Measurements from ENCODE around the gene TC2N. TPM values are rescaled to one million over a fixed set of nuclear protein-coding genes. Genes with fewer than 3 reads are reported as not detected.

Gene TC2N
- total RNA-seq, 1 experiment from 2014 or later = 15.9 TPM

- Histone ChIP-seq H3K9me2 (ENCODE audit: insufficient read depth) (no peaks in the 10 kb centered on the region), H3K4me3 (replicated peaks in 1 of 2; ENCODE audit: low read depth in 1 of 2, low read length in 2 of 2) (no peak overlapping the region), H3K9me3 (ENCODE audit: control insufficient read depth in 1 of 2, insufficient read depth in 1 of 2, low read depth in 1 of 2, low read length in 2 of 2) (0 out of 4 replicates have a peak, but pooled peaks cover 0 to 3% of the 10 kb centered on the region in 2 experiments), H3K9ac (ENCODE audit: low read length) (no peak overlapping the region), H3K4me1 (ENCODE audit: control insufficient read depth in 1 of 2, insufficient read depth in 2 of 2, low read length in 2 of 2) (no peaks in the 10 kb centered on the region), H3K4me2 (ENCODE audit: low read length) (no peak overlapping the region), H3K27ac (ENCODE audit: low read depth, low read length) (no peak overlapping the region), H3K36me3 (ENCODE audit: control insufficient read depth in 1 of 2, insufficient read depth in 2 of 2, low read length in 2 of 2) (0 out of 4 replicates have a peak, but pooled peaks cover 0 to 4% of the 10 kb centered on the region in 2 experiments), H4K20me1 (ENCODE audit: insufficient read depth) (no peaks in the 10 kb centered on the region), H3K79me2 (ENCODE audit: insufficient read depth, low read length) (no peaks in the 10 kb centered on the region), H2AFZ (ENCODE audit: low read depth, low read length, poor library complexity, severe bottlenecking) (no peak overlapping the region), H3K27me3 (ENCODE audit: insufficient read depth, low read length) (no peaks in the 10 kb centered on the region)
- DNase-seq (ENCODE audit: low read depth, low spot score) (no peak), ATAC-seq (no peak)
- BruUV-seq (replicated peaks) = no TSS peak
- TF ChIP-seq RAD21 (IDR thresholded peaks at IDR 0.05; ENCODE audit: low read depth) (no peak), ELF1 (IDR thresholded peaks at IDR 0.05; ENCODE audit: borderline replicate concordance, low read depth) (no peak), ZFX (IDR thresholded peaks at IDR 0.05) (no peak), POLR2A (IDR thresholded peaks at IDR 0.05; ENCODE audit: borderline replicate concordance, extremely low read depth, insufficient read depth, insufficient read length) (no peak), EZH2phosphoT487 (IDR thresholded peaks at IDR 0.05; ENCODE audit: borderline replicate concordance) (no peak), CTCF (IDR thresholded peaks at IDR 0.05 in 2 of 3, conservative IDR thresholded peaks at IDR 0.05 in 1 of 3; ENCODE audit: borderline replicate concordance in 1 of 3, insufficient read depth in 1 of 3, low read depth in 2 of 3, low read length in 2 of 3) (no peak), TCF7L2 (IDR thresholded peaks at IDR 0.05; ENCODE audit: borderline replicate concordance, extremely low read depth, insufficient read depth, insufficient read length) (no peak), POLR2AphosphoS5 (IDR thresholded peaks at IDR 0.05; ENCODE audit: low read depth, low read length) (no peak), SRF (IDR thresholded peaks at IDR 0.05; ENCODE audit: low read depth) (no peak), JUND (IDR thresholded peaks at IDR 0.05) (no peak), YY1 (IDR thresholded peaks at IDR 0.05; ENCODE audit: extremely low read depth, insufficient replicate concordance, low read depth, low read length) (no peak)
- CTCF ChIA-PET = no interaction called here
- intact Hi-C loops (cut with micrococcal nuclease) = no loop called here
- RAD21 ChIA-PET (ENCODE audit: low non-redundant PET in 1 of 2, low total read pairs in 2 of 2, uncharacterized antibody in 2 of 2, unreplicated experiment in 2 of 2) = no interaction called here
- POLR2A ChIA-PET = no interaction called here
Observed at GRCh38 chr14:91814317-91814716, 53.0 kb downstream of the TC2N start.
